Mucosa of rectum (tissue), 2 donors: Measurements from ENCODE around the gene IL1RAPL1.

Experiments used
- H3K27ac ChIP-seq, 2 donors: one replicate each; pipeline ENCODE4 v1.7.0; 2013; ENCODE audit warnings: inconsistent platforms in 2 of 2, low read depth in 2 of 2, low read length in 2 of 2
- H3K27me3 ChIP-seq, 2 donors: one replicate each; pipeline ENCODE4 v1.7.0; 2013; ENCODE audit warnings: low read length in 2 of 2; ENCODE audit not compliant: control insufficient read depth in 2 of 2, insufficient read depth in 2 of 2
- H3K36me3 ChIP-seq, 2 donors: one replicate each; pipeline ENCODE4 v1.7.0; 2013; ENCODE audit warnings: low read length in 2 of 2; ENCODE audit not compliant: control insufficient read depth in 2 of 2, insufficient read depth in 2 of 2
- H3K4me1 ChIP-seq, 2 donors: one replicate each; pipeline ENCODE4 v1.7.0; 2013; ENCODE audit warnings: low read length in 2 of 2, mild to moderate bottlenecking in 1 of 2; ENCODE audit not compliant: control insufficient read depth in 2 of 2, insufficient read depth in 2 of 2
- H3K4me3 ChIP-seq, 2 donors: one replicate each; pipeline ENCODE4 v1.7.0; 2013; ENCODE audit warnings: low read length in 2 of 2
- H3K9ac ChIP-seq, 2 donors: one replicate each; pipeline ENCODE4 v1.7.0; 2013; ENCODE audit warnings: low read length in 2 of 2, low read depth in 1 of 2, mild to moderate bottlenecking in 1 of 2
- H3K9me3 ChIP-seq, 2 donors: one replicate each; pipeline ENCODE4 v1.7.0; 2013; ENCODE audit warnings: low read length in 2 of 2; ENCODE audit not compliant: control insufficient read depth in 2 of 2
- donor health status: healthy.
- donor health status: Normal muscosa, but diverticular disease.

IL1RAPL1 gene

GRCh38 chrX:28847423-28847822 is 260.2 kb downstream of the IL1RAPL1 start:
- H3K36me3 ChIP-seq, result no peaks in the 10 kb centered on the region
- H3K27me3 ChIP-seq, result no peaks in the 10 kb centered on the region
- H3K4me1 ChIP-seq, result no peaks in the 10 kb centered on the region
- H3K27ac ChIP-seq, result no peak overlapping the region
- H3K9me3 ChIP-seq, result no peaks in the 10 kb centered on the region
- H3K4me3 ChIP-seq, result no peak overlapping the region
- no peak overlapping the region for H3K9ac ChIP-seq

GRCh38 chrX:28848707-28849106 is 261.5 kb downstream of the IL1RAPL1 start:
- H3K27ac ChIP-seq, result no peak overlapping the region
- no peaks in the 10 kb centered on the region for H3K9me3 ChIP-seq
- H3K4me3 ChIP-seq, result no peak overlapping the region
- no peaks in the 10 kb centered on the region for H3K36me3 ChIP-seq
- H3K9ac ChIP-seq, result no peak overlapping the region
- H3K27me3 ChIP-seq, result no peaks in the 10 kb centered on the region
- no peaks in the 10 kb centered on the region for H3K4me1 ChIP-seq

GRCh38 chrX:28850955-28851354 is 263.7 kb downstream of the IL1RAPL1 start:
- no peaks in the 10 kb centered on the region for H3K27me3 ChIP-seq
- H3K9me3 ChIP-seq, result no peaks in the 10 kb centered on the region
- H3K36me3 ChIP-seq, result no peaks in the 10 kb centered on the region
- H3K4me3 ChIP-seq, result no peak overlapping the region
- H3K27ac ChIP-seq, result no peak overlapping the region
- no peaks in the 10 kb centered on the region for H3K4me1 ChIP-seq
- H3K9ac ChIP-seq, result no peak overlapping the region

- H3K27me3 ChIP-seq, result no peaks in the 10 kb centered on the region
- H3K4me1 ChIP-seq, result no peaks in the 10 kb centered on the region
- H3K4me3 ChIP-seq, result no peak overlapping the region
- H3K9ac ChIP-seq, result no peak overlapping the region
- H3K36me3 ChIP-seq, result no peaks in the 10 kb centered on the region
- H3K27ac ChIP-seq, result no peak overlapping the region
- H3K9me3 ChIP-seq, result no peaks in the 10 kb centered on the region
Observed at GRCh38 chrX:28851871-28852270, 264.6 kb downstream of the IL1RAPL1 start.

- no peaks in the 10 kb centered on the region for H3K36me3 ChIP-seq
- no peak overlapping the region for H3K4me3 ChIP-seq
- H3K27ac ChIP-seq, result no peak overlapping the region
- no peaks in the 10 kb centered on the region for H3K9me3 ChIP-seq
- H3K4me1 ChIP-seq, result no peaks in the 10 kb centered on the region
- H3K9ac ChIP-seq, result no peak overlapping the region
- H3K27me3 ChIP-seq, result no peaks in the 10 kb centered on the region
Observed at GRCh38 chrX:28854637-28855036, 267.4 kb downstream of the IL1RAPL1 start.

- no peaks in the 10 kb centered on the region for H3K4me1 ChIP-seq
- no peaks in the 10 kb centered on the region for H3K27me3 ChIP-seq
- no peak overlapping the region for H3K9ac ChIP-seq
- H3K36me3 ChIP-seq, result no peaks in the 10 kb centered on the region
- no peak overlapping the region for H3K27ac ChIP-seq
- H3K4me3 ChIP-seq, result no peak overlapping the region
- H3K9me3 ChIP-seq, result no peaks in the 10 kb centered on the region
Observed at GRCh38 chrX:28876408-28876807, 289.2 kb downstream of the IL1RAPL1 start.

- Histone ChIP-seq H3K27ac (no peak overlapping the region), H3K4me3 (no peak overlapping the region), H3K27me3 (no peaks in the 10 kb centered on the region), H3K36me3 (no peaks in the 10 kb centered on the region), H3K4me1 (no peaks in the 10 kb centered on the region), H3K9ac (no peak overlapping the region), H3K9me3 (no peaks in the 10 kb centered on the region)
Observed at GRCh38 chrX:28876901-28877300, 289.7 kb downstream of the IL1RAPL1 start.

- H3K36me3 ChIP-seq, result no peaks in the 10 kb centered on the region
Observed at GRCh38 chrX:28880136-28880535, 292.9 kb downstream of the IL1RAPL1 start.

GRCh38 chrX:28884823-28885222 is 297.6 kb downstream of the IL1RAPL1 start:
- Histone ChIP-seq H3K27ac (no peak overlapping the region), H3K9ac (no peak overlapping the region), H3K9me3 (no peaks in the 10 kb centered on the region), H3K4me3 (no peak overlapping the region), H3K36me3 (no peaks in the 10 kb centered on the region), H3K27me3 (no peaks in the 10 kb centered on the region), H3K4me1 (no peaks in the 10 kb centered on the region)

More at GRCh38 chrX:28880136-28880535, 292.9 kb downstream of the IL1RAPL1 start:
- Histone ChIP-seq H3K27me3 (no peaks in the 10 kb centered on the region), H3K27ac (no peak overlapping the region), H3K9me3 (no peaks in the 10 kb centered on the region), H3K4me1 (no peaks in the 10 kb centered on the region), H3K9ac (no peak overlapping the region), H3K4me3 (no peak overlapping the region)

GRCh38 chrX:28888416-28888815 is 301.2 kb downstream of the IL1RAPL1 start:
- no peaks in the 10 kb centered on the region for H3K4me1 ChIP-seq
- H3K36me3 ChIP-seq, result no peaks in the 10 kb centered on the region
- no peak overlapping the region for H3K4me3 ChIP-seq
- H3K9me3 ChIP-seq, result no peaks in the 10 kb centered on the region
- no peaks in the 10 kb centered on the region for H3K27me3 ChIP-seq
- no peak overlapping the region for H3K27ac ChIP-seq
- no peak overlapping the region for H3K9ac ChIP-seq

GRCh38 chrX:28889591-28890090 is 302.4 kb downstream of the IL1RAPL1 start:
- H3K36me3 ChIP-seq, result no peaks in the 10 kb centered on the region
- H3K4me3 ChIP-seq, result no peak overlapping the region
- H3K9ac ChIP-seq, result no peak overlapping the region
- no peaks in the 10 kb centered on the region for H3K9me3 ChIP-seq
- no peaks in the 10 kb centered on the region for H3K27me3 ChIP-seq
- H3K27ac ChIP-seq, result no peak overlapping the region
- H3K4me1 ChIP-seq, result no peaks in the 10 kb centered on the region
